Aorta (tissue), 5 donors: Measurements from ENCODE around the gene PVALB. TPM values are rescaled to one million over a fixed set of nuclear protein-coding genes. Genes with fewer than 3 reads are reported as not detected.

Experiments used
- ATAC-seq: fragments of 200-7000 bp; cut with Tn5 transposase; one replicate; pipeline ENCODE4 v1.9.1; 2022; ENCODE audit warnings: moderate library complexity; ENCODE audit not compliant: low FRiP score
- DNase-seq, 2 donors: peaks; one replicate each; pipeline ENCODE4 v3.0.0-alpha.2; 2020
- H3K27ac ChIP-seq, 2 donors: one replicate each; pipeline ENCODE4 v1.5.1; 2013; ENCODE audit warnings: low read length in 2 of 2, mild to moderate bottlenecking in 2 of 2, moderate library complexity in 2 of 2, control low read depth in 1 of 2, inconsistent platforms in 1 of 2, low read depth in 1 of 2
- H3K27me3 ChIP-seq, 2 donors: one replicate each; pipeline ENCODE4 v1.6.1; 2013; ENCODE audit warnings: control low read depth in 1 of 2, low read length in 1 of 2, mild to moderate bottlenecking in 1 of 2, moderate library complexity in 1 of 2; ENCODE audit not compliant: insufficient read depth in 2 of 2, control insufficient read depth in 1 of 2
- H3K36me3 ChIP-seq, 2 donors: one replicate each; pipeline ENCODE4 v1.6.1; 2013; ENCODE audit warnings: control low read depth in 1 of 2, low read length in 1 of 2, mild to moderate bottlenecking in 1 of 2; ENCODE audit not compliant: insufficient read depth in 2 of 2, control insufficient read depth in 1 of 2
- H3K4me1 ChIP-seq, 2 donors: one replicate each; pipeline ENCODE4 v1.6.1; 2013; ENCODE audit warnings: low read length in 2 of 2, control low read depth in 1 of 2, mild to moderate bottlenecking in 1 of 2, moderate library complexity in 1 of 2; ENCODE audit not compliant: insufficient read depth in 2 of 2, control insufficient read depth in 1 of 2
- H3K4me3 ChIP-seq, 2 donors: one replicate each; pipeline ENCODE4 v1.5.1; 2013; ENCODE audit warnings: low read length in 2 of 2, control low read depth in 1 of 2, mild to moderate bottlenecking in 1 of 2
- H3K9me3 ChIP-seq: one replicate; pipeline ENCODE4 v1.6.1; 2013; ENCODE audit warnings: mild to moderate bottlenecking, low read length; ENCODE audit not compliant: control insufficient read depth
- WGBS, 2 donors: extraction: QIAGEN DNeasy Blood & Tissue Kit; methylation state at CpG; one replicate each; pipeline ENCODE4 v1.1.7; 2013; 5-methylcytosine and 5-hydroxymethylcytosine counted together
- intact Hi-C, 2 donors: fragments of 100-400 bp; cut with DNase I; formaldehyde crosslinking; loops; one replicate each; pipeline versions ENCODE4 v1.14.2 to v1.15.0; 2022
- polyA plus RNA-seq, 2 donors: library from polyadenylated mRNA; stranded (reverse); fragments of 200-250 nt; gene quantifications; one replicate each; pipeline ENCODE4 v1.2.3, GENCODE V29; 2013
- total RNA-seq, 2 donors: library from RNA; stranded (reverse); fragmentation: NEBNext Ultra II Directional; extraction: Animal tissue kit (Norgen Biotek cat#: 25700); gene quantifications; one replicate each; pipeline ENCODE4 v1.2.1, GENCODE V29; 2021
- donor health status: healthy with polysubstance abuse.
- donor health status: Bipolar disorder and iron deficiency.
- donor health status: DM: no; HTN: no; CAD: no.
- donor health status: DM: no; HTN: no; CAD: no.
- donor health status: DM: yes; HTN: yes; CAD: no.

The PVALB gene
- total and polyA plus RNA-seq, 4 donors = not detected

DNA sequence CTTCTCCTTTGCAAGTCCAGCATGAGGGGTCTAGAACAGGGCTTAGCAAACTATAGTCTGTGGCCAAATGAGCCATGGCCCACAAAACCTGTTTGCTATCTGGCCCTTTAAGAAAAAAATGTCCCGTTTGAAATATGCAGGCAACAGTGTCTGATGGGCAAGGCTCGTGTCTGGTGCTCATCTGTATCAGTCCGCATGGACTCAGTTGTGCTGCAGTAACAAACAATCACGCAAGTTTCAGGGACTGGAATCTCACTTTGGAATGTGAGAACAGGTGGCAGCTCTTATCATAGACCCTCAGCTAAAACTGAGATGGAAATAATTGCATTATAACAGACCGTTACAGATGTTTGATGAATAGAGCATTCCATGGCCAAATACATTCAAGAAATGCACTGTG lies 19.1 kb upstream of the PVALB start:
- Histone ChIP-seq H3K36me3 (no peaks in the 10 kb centered on the region), H3K27me3 (peaks cover 0 to 7% of the 10 kb centered on the region in 2 donors), H3K4me1 (no peaks in the 10 kb centered on the region), H3K4me3 (no peak overlapping the region), H3K9me3 (peaks cover 8% of the 10 kb centered on the region), H3K27ac (no peak overlapping the region)
- intact Hi-C loops = no loop called here
- DNase-seq (no peak), ATAC-seq (no peak)
- 58 to 59% methylated on average over 5 of the region's 5 CpGs for WGBS, 2 donors

DNA sequence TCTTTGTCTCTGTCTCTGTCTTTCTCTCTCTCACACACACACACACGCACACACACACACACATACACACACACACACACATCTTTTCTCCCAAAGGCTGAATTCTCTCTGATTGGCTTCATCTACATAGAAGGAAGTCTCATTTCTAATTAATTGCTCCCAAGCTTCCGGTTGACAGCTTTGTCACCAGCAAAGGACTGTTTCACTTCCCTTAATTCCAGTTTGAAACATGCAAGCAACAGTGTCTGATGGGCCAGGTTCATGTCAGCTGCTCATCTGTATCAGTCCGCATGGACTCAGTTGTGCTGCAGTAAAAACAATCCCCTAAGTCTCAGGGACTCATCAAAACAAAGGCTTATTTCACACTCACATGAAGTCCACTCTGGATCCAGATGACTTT lies 16.2 kb upstream of the PVALB start:
- Histone ChIP-seq H3K9me3 (peaks cover 8% of the 10 kb centered on the region), H3K27ac (no peak overlapping the region), H3K27me3 (peaks cover 0 to 7% of the 10 kb centered on the region in 2 donors), H3K4me3 (no peak overlapping the region), H3K36me3 (no peaks in the 10 kb centered on the region), H3K4me1 (no peaks in the 10 kb centered on the region)
- 79 to 82% methylated on average over 3 of the region's 3 CpGs for WGBS, 2 donors
- ATAC-seq (no peak), DNase-seq (no peak)
- intact Hi-C loops = no loop called here

DNA sequence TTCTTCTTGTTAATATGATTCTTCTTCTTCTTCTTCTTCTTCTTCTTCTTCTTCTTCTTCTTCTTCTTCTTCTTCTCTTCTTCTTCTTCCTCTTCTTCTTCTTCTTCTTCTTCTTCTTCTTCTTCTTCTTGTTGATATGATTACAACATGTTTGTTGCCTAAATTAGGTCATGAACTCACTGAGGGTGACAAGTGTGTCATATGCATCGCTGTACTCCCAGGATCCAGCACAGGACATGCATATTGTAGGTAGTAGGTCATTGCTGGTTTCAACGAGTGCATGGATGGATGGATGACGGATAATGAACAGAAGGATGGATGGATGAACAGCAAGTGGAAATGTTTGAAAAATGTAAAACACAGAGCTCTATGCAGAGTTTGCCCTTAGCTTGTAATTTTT lies 14.9 kb upstream of the PVALB start:
- H3K27me3 ChIP-seq = peaks cover 0 to 7% of the 10 kb centered on the region in 2 donors
- H3K4me1 ChIP-seq = no peaks in the 10 kb centered on the region
- H3K4me3 ChIP-seq = no peak overlapping the region
- no peaks in the 10 kb centered on the region for H3K36me3 ChIP-seq
- ATAC-seq (no peak), DNase-seq (no peak)
- 83 to 85% methylated on average over 3 of the region's 3 CpGs for WGBS, 2 donors
- intact Hi-C loops = no loop called here
- no peak overlapping the region for H3K27ac ChIP-seq
- peaks cover 8% of the 10 kb centered on the region for H3K9me3 ChIP-seq

DNA sequence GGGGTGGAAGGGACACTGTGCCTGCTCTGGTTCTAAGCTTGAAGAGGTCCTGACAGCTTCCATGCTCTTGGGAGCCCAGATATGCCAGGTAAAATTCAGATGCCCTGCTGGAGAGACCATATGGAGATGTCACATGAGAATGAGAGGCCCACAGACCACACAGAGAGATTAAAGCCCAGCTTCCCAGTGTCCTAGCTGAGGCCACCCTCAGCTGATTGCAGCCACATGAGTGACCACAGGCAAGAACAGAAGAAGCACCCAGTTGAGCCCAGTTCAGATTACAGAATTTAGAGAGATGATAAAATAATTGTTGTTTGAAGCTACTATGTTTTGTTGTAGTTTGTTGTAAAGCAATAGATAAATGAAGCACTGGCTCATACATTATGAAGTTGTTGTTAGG lies 14.4 kb upstream of the PVALB start:
- H3K4me3 ChIP-seq = no peak overlapping the region
- intact Hi-C loops = no loop called here

DNA sequence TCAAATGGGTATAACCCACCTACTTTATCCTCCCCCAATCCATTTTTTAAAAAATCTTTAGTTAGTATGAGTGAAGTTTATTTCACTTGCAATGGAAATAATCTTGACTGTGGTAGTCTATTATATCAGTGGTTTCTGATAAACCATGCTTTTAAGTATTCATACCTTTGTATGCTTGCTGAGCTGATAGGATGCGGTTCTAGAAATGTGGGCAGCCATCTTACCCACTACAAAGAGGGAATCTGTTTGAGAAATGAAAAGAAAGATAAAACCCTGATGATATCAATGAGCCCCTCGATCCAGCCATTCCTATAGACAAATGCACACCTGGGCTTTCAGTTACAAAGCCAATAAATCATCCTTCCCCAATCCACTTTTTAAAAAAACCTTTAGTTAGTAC lies 13.8 kb upstream of the PVALB start:
- Histone ChIP-seq H3K36me3 (no peaks in the 10 kb centered on the region), H3K4me3 (no peak overlapping the region), H3K27ac (no peak overlapping the region), H3K4me1 (no peaks in the 10 kb centered on the region), H3K9me3 (peaks cover 7% of the 10 kb centered on the region), H3K27me3 (peaks cover 0 to 4% of the 10 kb centered on the region in 2 donors)
- DNase-seq (no peak), ATAC-seq (no peak)
- intact Hi-C loops = no loop called here
- 67 to 83% methylated on average over 2 of the region's 2 CpGs for WGBS, 2 donors

More for the DNA sequence above, 14.4 kb upstream of the PVALB start:
- Histone ChIP-seq H3K4me1 (no peaks in the 10 kb centered on the region), H3K36me3 (no peaks in the 10 kb centered on the region), H3K27me3 (peaks cover 0 to 4% of the 10 kb centered on the region in 2 donors), H3K9me3 (peaks cover 8% of the 10 kb centered on the region), H3K27ac (no peak overlapping the region)
- DNase-seq = no peak
- no peak for ATAC-seq

DNA sequence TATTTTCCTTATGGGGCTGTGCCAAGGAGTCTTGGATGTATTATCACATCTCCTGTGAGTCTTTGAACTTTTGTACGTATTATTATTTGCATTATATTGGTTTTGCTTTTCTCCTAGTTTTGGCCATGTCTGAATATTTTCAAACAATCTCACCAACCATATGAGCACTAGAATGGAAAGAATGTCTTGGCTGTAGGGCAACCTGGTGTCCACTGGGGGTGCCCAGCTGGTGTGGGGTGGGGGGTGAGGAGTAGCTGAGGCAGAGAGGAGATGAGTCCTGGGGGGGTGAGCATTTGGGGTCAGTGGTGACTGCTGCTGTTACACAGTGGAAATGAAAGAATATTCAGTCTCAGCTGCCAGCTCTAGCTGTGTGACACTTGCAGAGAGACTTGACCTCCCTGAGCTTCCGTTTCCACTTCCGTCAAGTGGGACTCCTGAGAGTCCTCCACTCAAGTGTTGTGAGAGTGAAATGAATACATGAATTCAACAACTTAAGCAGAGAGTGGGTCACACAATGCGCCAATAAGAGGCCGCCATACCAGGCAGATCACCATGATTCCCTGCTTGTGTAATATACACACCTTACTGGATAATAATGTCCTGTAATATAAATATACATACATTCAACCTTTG lies 12.7 kb upstream of the PVALB start:
- no peaks in the 10 kb centered on the region for H3K4me1 ChIP-seq
- ATAC-seq (no peak), DNase-seq (no peak)
- peaks cover 6% of the 10 kb centered on the region for H3K9me3 ChIP-seq
- H3K36me3 ChIP-seq = no peaks in the 10 kb centered on the region
- intact Hi-C loops = no loop called here
- no peak overlapping the region for H3K4me3 ChIP-seq
- 67 to 74% methylated on average over 5 of the region's 5 CpGs for WGBS, 2 donors
- peaks cover 0 to 4% of the 10 kb centered on the region in 2 donors for H3K27me3 ChIP-seq
- no peak overlapping the region for H3K27ac ChIP-seq

DNA sequence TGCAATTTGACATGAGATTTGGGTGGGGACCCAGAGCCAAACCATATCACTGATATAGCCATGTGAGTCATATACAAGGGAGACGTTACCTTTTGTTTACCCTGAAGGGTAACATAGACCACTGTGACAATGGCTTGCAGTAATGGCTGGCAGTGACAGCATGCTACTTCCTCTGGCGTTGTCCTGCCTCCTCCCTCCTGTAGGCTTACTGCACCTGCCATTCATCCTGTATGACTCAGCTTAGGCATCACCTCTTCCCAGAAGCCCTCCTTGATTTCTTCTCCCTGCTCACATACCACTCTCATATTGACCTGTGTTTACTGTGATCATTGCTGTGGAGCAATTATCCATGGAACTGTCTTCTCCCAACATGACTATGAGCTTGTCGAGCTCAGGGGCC lies 12.0 kb upstream of the PVALB start:
- intact Hi-C loops = no loop called here
- H3K36me3 ChIP-seq = no peaks in the 10 kb centered on the region
- no peaks in the 10 kb centered on the region for H3K4me1 ChIP-seq
- no peak overlapping the region for H3K4me3 ChIP-seq
- no peak overlapping the region for H3K27ac ChIP-seq
- H3K27me3 ChIP-seq = peaks cover 0 to 4% of the 10 kb centered on the region in 2 donors
- no peak for DNase-seq
- WGBS, 2 donors = 59 to 69% methylated on average over 3 of the region's 3 CpGs
- ATAC-seq = no peak
- H3K9me3 ChIP-seq = peaks cover 6% of the 10 kb centered on the region

DNA sequence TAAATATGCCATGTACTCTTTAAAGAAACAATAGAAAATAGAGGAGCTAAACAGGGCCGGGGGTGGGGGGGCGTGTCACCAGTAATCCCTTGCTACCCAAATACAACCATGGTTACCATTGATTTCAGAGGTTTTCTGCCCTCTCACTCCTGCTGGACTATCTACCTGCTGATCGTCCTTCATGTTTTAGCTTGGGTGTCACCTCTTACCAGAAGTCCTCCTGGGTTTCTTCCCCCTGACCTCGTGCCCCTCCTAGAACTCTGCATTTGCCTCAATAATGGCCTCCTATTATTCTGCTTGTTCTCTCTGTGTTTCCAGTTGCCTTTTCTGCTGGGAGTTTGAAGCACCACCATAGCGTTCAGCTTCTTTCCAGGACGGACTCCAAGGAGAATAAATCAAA lies 9.4 kb upstream of the PVALB start:
- H3K36me3 ChIP-seq = no peaks in the 10 kb centered on the region
- no peak overlapping the region for H3K4me3 ChIP-seq
- H3K27me3 ChIP-seq = peaks cover 0 to 3% of the 10 kb centered on the region in 2 donors
- intact Hi-C loops = no loop called here
- H3K4me1 ChIP-seq = no peaks in the 10 kb centered on the region
- ATAC-seq = no peak
- DNase-seq = no peak
- H3K27ac ChIP-seq = no peak overlapping the region
- H3K9me3 ChIP-seq = peaks cover 2% of the 10 kb centered on the region
- WGBS, 2 donors = 61 to 65% methylated on average over 6 of the region's 6 CpGs

DNA sequence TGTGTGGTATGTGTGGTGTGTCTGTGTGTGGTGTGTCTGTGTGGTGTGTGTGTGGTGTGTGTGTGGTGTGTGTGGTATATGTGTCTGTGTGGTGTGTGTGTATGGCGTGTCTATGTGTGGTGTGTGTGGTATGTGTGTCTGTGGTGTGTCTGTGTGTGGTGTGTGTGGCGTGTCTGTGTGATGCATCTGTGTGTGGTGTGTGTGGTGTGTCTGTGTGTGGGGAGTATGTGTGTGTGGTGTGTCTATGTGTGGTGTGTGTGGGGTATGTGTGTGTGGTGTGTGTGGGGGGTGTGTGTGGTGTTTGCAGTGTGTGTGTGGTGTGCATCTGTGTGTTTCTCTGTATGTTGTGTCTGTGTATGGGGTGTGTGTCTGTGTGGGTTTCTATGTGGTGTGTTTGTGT lies 7.8 kb upstream of the PVALB start:
- H3K4me1 ChIP-seq = no peaks in the 10 kb centered on the region
- WGBS, 2 donors = 86 to 90% methylated on average over 2 of the region's 2 CpGs
- intact Hi-C loops = no loop called here
- ATAC-seq (no peak), DNase-seq (no peak)
- no peak overlapping the region for H3K4me3 ChIP-seq
- no peaks in the 10 kb centered on the region for H3K27me3 ChIP-seq
- H3K9me3 ChIP-seq = no peaks in the 10 kb centered on the region
- no peak overlapping the region for H3K27ac ChIP-seq
- no peaks in the 10 kb centered on the region for H3K36me3 ChIP-seq
